HG02938 (cell line): Measurements from ENCODE around the gene JARID2.

Source experiments
- ATAC-seq: cut with Tn5 transposase; IDR thresholded peaks from one replicate; pipeline ENCODE4 v1.9.1; 2021; ENCODE audit warnings: mild to moderate bottlenecking, moderate library complexity; ENCODE audit not compliant: unreplicated experiment

The JARID2 gene

DNA sequence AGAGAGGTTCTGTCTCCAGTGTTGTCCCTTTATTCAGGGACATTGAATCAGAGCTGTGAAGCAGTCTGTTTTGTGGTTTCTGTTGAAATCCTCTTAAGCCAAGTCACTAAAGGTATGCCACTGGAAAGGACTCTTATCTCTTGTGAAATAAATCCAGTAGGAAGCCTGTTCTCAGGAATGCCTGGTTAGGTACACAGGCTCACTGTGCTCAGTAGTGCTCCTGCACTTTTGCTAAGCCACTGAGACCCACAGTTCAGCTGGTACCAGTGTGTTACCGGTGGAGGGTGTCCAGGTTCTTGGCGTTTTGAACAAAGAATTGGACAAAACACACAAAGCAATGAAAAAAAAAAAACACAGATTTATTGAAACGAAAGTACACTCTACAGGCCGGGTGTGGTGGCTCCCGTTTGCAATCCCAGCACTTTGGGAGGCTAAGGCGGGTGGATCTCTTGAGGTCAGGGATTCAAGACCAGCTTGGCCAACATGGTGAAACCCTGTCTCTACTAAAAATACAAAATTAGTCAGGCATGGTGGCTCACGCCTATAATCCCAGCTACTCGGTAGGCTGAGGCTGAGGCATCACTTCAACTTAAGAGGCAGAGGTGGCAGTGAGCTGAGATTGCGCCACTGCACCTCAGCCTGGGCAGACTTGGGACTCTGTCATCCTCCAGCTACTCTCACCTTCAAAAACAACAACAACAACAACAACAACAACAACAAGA lies 186.1 kb downstream of the JARID2 start:
- no peak for ATAC-seq

DNA sequence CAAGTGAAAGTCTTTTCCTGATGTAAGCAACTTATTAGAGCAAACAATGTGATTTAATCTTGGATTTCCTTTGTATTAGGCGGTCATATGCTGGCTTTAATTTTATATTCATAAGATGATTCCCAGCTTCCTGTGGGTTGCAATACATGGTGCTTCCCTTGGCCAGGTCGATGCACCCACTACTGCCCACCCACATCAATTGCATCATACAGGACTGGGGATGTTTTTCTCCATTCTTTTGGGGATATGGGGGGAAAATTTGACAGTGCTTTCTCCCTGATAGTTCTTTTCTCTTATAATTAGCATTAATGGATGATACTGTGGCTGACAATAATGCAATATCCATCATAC lies 187.6 kb downstream of the JARID2 start:
- no peak for ATAC-seq

DNA sequence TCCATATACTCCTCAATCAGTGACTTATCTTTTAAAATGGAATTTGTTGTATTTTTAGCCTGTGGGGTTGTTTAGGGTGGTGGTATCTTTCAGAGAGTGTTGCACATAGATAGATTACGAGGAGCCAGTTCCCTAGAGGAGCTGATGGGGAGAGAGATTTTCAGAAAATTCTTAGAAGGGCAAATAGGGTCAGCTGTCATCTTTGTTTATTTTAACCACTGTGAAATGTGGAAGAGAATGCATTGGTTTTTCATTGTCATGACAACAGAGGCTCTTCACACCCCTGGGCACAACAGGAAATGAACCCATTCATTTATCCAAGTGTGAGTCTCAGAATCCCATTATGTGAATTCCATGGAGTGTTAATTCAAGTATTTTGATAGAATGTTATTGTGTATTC lies 188.4 kb downstream of the JARID2 start:
- no peak for ATAC-seq

DNA sequence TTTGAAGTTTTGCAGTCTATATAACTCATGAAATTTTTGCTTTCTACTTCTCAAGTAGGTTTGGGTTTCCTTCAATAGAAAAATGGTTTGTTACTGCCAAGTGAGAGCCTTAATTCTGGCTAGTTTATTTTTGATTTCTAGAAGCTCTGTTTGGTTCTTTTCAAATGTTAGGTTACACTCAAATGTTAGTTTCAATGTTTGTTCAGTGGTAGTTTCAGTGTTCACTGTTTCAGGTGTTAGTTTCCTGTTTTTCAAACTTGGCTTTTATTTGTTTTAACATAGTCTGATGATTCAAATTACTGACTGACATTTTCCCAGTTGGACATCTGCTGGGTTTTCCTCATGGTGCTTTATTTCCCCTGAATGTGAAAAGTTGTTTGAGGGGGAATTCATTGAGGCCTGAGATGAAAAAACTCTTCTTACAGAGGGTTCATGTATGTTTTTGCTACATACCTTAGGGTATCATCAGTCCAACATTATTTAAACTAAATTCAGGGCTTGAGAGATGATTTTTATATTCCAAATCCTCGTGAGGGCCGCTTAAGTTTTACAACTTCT lies 189.0 kb downstream of the JARID2 start:
- no peak for ATAC-seq

DNA sequence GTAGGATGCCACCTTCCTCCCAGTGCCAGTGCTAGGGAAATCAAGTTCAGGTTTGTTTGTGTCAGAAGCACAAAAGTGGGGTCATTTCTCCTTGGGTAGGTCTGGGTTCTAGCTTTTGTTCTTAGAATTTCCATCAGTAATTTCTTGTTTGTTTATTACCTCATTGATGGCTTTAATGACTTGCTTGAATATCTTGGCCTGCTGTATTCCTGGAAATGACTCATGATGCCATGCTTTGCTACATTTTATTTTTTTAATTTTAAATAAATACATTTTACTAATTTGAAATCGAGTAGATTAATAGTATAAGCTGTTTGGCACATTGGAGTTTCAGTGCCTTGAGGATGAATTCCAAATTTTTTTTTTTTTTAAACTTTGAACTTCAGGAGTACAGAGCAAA lies 189.6 kb downstream of the JARID2 start:
- ATAC-seq = no peak

DNA sequence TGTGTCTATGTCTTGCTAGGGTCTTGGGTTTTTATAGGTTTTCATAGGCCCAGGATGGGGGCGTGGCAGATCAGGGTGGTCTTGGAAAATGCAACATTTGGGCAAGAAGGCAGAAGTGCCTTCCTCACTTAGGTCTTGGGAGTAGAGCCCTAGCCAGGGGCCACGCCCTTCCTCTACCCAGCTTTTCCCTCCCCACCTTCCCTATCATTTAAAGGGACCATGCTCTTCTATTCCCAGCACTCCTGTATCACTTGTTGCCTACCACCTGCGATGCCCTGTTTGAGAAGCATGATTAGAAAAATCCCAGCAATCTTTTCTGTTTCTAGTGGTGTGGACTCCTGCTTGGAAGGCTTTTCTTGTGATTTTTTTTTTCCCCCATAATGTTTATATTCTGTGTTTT lies 190.6 kb downstream of the JARID2 start:
- ATAC-seq = no peak

DNA sequence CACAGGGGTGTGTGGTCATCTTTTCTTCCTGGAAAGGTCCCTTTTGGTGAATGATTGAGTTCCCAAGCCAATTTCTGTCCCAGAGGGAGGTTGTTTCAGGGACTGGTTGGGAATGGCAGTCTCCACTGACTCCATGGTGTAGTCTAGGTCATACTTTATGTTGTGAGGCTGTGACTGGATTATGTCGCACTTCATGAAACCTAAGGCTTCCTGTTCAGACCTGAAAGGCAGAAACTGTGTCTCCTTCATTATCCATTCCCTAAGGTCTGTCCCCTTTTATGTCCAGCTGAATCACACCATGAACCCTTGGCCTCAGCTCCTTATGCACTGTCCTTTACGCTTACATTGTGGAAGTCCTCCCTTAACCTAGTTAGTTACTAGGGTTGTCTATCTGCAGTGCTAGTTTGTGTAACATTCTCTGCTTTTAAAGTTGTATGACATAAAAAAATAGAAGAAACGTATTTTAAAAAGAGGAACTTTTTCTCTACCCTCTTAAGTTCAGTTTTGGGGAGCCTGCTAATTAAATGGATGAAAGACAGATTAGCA lies 191.3 kb downstream of the JARID2 start:
- no peak for ATAC-seq

DNA sequence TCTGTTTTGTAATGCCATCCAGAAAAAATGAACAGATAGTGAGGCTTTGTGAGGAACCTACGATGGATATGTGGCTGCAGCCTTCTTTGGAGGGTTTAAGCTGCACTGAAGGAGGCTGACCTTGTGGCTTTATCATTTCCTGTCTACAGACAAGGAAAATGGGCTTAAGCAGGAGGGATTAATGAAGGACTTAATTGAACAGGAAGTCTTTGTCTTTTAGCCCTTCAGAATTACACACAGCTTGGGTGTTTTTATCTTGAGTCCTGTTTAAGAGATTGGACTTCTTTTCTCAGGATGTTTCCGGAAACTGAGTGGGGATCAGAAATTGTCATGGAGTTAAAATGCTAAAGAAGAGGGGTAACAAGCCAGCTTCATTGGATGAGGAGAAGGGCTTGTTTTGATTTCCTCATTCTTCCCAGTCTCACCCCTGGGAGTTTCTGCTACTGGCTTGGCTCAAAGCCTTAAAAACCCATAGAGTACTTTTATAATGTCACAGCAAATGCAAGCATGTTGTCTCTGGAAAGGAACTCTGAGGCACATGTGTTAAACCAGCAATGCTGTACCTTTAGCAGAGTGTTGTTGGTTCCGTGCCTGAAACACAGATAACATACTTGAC lies 193.6 kb downstream of the JARID2 start:
- no peak for ATAC-seq

DNA sequence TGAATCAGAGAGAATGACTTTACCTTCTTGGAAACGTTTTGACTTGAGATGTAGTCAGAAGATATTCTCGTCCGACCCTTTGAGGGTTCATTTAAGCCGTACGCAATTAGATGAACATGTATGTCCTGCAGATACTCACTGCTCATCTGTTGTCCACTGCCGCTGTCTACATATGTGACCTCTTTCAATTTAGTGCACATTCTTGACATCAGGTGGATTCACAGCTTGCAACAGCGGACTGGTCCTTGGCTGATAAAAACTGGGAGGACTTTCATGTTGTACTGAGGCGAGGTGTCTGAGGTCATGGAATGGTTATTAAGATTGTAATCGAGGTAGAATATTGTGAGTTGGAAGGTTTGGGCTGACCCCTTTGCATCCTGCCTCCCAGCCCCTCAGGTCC lies 194.2 kb downstream of the JARID2 start:
- no peak for ATAC-seq

DNA sequence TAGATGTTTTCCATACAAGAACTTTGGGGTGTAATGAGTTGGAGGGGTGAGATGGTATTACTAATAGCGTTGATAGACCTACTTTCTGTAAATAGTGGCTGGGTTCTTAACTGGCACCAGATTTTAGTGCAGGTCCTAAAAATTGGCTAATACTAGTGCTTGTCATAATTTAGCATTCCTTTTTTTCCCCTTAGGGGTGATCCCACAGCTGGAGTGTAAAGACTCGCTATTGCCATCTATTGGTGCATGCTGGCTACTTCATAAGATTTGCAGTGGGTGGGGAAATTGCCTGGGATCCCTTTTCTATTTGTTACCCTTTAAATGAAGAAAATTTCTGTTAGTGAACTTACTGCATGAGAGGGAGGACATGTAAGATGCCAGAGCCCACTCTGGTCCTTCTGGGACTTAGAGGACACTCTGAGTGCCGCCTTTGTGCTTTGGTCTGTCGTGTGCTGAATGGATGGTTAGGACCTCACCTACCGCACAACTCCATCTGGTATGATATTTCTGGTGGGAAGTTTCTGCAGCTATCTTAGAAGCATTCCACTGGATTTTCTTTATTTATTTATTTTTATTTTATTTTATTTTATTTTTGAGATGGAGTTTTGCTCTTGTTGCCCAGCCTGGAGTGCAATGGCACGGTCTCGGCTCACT lies 195.5 kb downstream of the JARID2 start:
- no peak for ATAC-seq

DNA sequence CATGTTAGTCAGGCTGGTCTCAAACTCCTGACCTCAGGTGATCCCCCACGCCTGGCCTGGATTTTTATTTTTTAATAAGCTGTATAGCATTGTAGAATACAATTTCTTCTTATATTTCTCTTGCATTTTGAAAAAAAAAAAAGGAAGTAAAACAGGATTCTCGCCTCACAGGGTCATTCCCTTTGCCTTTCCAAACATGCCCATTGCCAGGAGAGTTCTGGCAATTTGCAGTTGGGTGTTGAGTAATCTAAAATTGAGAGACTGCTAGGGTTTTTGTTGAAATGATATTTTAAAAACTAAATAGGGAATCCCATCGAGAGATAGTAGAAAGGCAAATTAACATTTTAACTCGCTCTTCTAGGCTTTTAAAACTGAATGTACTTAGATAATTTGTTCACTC lies 196.1 kb downstream of the JARID2 start:
- no peak for ATAC-seq

DNA sequence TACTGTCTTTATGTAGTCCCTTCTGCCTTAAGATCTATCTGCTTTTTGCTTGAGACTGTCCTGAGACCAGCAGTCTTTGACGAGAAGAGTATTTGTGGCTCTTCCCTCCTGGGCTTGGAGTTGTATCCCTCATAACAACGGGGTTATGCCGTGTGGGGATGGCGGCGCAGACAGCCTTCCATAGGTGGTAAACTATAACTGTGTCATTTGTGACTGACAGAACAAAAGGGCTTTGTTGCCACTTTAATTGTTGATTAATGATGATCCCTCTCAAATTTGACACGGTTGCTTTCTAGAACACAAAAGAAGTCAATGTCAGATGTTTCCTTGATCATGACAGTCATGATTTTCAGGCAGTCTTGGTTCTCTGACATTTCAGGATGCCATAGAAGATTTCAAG lies 196.6 kb downstream of the JARID2 start:
- no peak for ATAC-seq

DNA sequence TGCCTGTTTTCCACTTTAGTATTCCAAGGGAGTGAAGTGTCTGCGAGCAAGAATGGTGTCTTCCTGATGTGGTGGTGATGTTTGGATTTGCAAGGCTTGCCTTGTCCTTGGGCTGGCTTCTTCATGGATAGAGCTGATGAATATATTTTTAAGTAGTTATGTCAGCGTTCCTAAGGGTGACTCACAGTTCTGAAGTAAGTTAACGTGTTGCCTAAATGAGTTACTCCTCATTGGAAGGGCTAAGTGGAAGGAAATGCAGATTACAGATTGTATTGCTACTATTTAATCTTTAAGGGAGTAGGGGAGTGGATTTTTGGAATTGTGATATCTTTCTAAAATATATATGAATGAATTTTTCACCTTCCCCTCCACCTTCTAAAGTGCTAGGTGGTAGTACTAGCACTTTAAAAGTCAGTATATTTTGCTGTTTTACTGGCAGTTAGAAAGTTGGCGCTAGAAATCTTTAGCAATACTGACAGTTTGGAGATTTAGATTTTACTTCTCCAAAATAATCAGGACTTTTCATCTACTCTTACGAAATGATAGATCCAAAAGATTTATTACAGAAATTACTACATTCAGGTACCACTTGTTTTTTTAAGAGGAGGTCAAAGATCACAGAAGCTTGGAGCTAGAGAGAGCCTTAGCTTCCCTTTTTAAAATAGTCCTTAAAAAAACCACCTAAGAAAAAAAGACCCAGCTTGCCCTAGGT lies 197.4 kb downstream of the JARID2 start:
- no peak for ATAC-seq

DNA sequence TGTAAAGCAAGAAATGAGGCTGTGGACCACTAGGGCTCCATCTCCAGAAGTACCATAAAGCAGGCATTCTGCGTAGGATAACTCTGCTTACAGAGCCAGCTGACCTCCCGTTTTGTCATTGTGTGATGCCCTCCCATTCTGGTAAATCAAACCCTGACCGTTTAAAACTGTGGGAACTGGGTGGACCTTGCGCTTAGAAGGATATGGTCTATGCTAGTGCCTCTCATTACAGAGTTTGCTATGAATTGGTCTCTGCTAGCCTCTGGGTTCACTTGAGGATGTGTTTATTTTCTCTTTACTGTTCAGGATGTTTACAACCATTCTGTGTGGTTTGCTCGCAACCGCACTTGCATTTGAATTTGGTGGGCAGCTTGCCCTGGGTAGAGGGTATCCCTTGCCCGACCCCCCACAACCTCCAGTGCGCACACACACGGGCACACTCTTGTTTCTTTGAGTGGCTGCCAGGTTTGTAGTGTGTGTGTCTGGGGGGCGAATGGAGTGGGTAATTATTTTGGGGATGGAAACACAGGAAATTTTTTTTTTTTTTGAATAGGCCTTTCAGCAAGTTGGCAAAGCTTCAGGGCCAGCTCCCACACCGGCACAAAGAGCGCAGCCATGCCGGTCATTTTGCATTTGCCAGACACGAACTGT lies 198.3 kb downstream of the JARID2 start:
- ATAC-seq = no peak

DNA sequence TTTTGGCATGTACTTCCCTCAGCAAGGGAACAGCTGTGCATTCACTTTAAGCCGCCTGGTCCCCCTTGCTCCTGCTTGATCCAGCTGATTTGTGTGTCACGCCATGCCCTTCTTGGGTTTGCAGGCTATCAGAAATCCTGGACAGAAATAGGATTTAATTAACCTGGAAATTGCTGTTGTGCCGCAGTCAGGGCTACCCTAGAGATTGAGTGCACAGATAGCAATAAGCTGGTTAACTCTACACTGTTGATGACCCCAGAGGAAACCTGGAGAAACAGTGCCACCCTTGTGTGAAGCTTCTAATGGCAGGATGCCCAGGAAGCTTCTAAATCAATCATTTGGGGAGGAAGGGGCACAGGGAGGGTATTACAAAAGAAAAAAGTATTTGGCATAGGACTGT lies 199.0 kb downstream of the JARID2 start:
- no peak for ATAC-seq

DNA sequence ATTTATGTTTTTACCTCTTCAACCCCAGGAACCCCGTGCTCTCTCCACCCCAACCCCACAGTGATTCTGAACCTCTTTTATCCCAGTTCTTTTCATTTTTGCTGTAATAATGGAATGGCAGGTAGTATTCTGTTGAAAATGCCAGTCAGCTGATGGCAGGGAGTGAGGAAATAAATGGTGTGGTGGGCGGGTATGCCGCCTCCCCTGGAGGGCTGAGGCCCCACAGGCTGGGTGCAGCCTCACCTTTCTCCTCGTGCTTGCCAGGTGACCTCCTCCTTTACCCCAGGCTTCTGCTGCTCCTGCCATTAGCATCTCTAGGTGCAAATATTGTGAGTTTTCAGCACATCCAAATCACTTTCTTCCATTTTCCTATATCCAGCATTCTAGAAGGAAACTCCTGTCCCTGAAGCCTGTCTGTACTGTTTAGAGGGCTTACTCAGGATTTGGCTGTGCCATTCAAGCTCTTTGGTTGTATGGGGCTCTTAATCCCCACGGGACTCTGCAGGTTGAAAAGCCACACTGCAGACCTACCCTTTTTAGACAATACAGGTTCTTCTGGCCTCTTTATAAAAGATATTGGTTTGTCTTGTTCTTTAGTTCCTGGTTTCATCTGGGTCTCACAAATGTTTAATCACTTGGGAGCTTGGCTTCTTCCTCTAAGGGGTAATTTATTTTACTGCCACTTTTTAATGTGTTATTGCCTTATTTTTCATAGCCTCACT lies 201.8 kb downstream of the JARID2 start:
- ATAC-seq = no peak

DNA sequence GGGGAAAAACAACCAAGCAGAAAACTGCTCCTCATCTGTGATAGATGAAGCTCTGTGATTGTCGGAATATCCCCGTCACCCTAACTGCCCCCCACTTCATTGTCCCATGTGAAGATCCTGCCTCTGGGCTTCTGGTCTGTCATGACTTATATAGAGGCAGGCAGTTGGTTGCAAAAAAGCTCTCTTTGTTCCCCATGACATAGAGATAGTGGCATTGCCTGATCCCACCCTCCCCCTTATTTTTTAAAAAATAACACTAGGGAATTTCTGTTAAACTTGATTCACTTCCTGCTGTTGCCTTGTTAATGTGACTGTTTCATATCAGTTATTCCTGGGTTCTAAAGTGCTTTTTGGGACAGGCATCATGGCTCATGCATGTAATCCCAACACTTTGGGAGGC lies 203.1 kb downstream of the JARID2 start:
- ATAC-seq = no peak

DNA sequence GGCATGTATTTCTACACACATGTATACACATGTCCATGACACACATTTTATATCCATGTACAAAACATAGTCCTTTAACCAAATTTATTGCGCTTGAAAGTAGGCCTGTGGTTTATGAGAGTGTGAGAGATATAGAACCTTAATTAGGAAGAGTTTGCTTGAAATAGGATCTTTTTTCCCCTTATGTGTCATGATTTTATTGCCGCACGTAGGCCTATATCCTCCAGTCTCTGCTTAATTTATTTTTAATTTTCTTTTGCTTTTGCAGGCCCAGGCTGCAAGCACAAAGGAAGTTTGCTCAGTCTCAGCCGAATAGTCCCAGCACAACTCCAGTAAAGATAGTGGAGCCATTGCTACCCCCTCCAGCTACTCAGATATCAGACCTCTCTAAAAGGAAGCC lies 205.9 kb downstream of the JARID2 start:
- no peak for ATAC-seq

DNA sequence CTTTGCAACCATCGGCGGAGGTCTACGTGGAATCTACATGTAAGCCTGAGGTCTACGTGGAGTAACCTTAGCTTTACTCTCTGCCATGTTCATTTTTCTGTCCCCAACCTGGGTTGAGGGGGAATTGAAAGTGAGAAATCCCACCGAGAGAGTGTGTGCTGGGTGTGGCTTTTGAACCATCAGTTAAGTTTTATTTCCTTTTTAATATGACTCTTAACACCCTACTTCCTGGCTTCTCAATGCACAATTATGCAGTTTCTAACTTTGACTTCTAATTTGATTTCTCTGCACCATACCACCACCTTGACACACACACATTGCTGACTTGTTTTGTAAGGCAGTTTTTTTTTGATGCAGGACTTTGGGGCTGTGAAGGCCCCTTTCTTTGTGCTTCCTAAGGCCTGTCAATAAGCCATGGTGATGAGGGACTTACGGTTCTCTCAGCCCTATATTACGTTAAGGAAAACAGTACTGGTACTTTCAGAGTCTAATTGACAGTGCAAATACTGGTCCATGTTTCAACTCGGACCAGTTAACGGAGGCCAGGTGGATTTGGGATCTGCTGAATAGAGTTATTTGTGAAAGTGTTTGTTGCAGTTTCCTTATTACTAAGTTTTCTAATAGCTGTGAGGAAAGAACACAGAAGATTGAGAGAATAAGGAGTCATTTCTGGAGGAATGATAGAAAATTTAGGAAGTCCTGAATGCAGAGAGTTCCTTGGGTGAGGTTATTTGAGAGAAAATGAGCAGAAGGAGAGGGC lies 206.5 kb downstream of the JARID2 start:
- ATAC-seq = no peak
